Endothelial cell of umbilical vein (primary cell): ENCODE data around the gene AFDN. TPM values are rescaled to one million over a fixed set of nuclear protein-coding genes. Genes with fewer than 3 reads are reported as not detected.

ENCODE experiments used
- BruUV-seq: library from RNA; stranded (reverse); fragments of 400-500 nt; replicated peaks from 2 replicates; lab custom pipeline; 2021; lab: Mats Ljungman, UMichigan
- CTCF ChIA-PET: fragments of 300-600, 350-600 bp; sonication (Branson Sonifier 250); formaldehyde crosslinking; loops from one replicate; lab custom pipeline; 2021; ENCODE audit warnings: antibody characterized with exemption, inconsistent platforms; lab: Charles Lee
- POLR2A ChIA-PET: fragments of 300-600, 350-600 bp; sonication (Branson Sonifier 250); formaldehyde crosslinking; loops from one replicate; lab custom pipeline; 2021; ENCODE audit warnings: antibody characterized with exemption, inconsistent platforms; lab: Charles Lee
- DNase-seq: peaks from one replicate; pipeline ENCODE4 v3.0.0-alpha.2; 2011; ENCODE audit warnings: low read depth, low spot score
- FAIRE-seq: peaks from 2 replicates; lab custom pipeline; 2011; peaks lifted over from hg19 to GRCh38; lab: Jason Lieb, UNC
- H2AFZ ChIP-seq: 2 replicates; pipeline ENCODE4 v1.6.0; 2012; ENCODE audit warnings: low read depth, low read length, control low read depth, inconsistent platforms
- H3K27ac ChIP-seq: 2 replicates; pipeline ENCODE4 v1.5.1; 2011; ENCODE audit warnings: low read depth, mild to moderate bottlenecking, control low read depth, low read length, moderate library complexity; ENCODE audit not compliant: insufficient read depth
- H3K27me3 ChIP-seq, 2 experiments: 2 replicates each; pipeline versions ENCODE4 v1.6.0 to v1.6.1; 2011; ENCODE audit warnings: low read length in 2 of 2, mixed read lengths in 1 of 2; ENCODE audit not compliant: control insufficient read depth in 2 of 2, insufficient read depth in 2 of 2
- H3K36me3 ChIP-seq, 2 experiments: 2 replicates in 1 of 2; 3 replicates in 1 of 2; pipeline ENCODE4 v1.5.1; 2011; ENCODE audit warnings: low read length in 2 of 2, mild to moderate bottlenecking in 1 of 2, moderate library complexity in 1 of 2; ENCODE audit not compliant: control insufficient read depth in 2 of 2, insufficient read depth in 2 of 2; ENCODE audit errors: extremely low read depth in 1 of 2
- H3K4me1 ChIP-seq: 3 replicates; pipeline ENCODE4 v1.5.1; 2011; ENCODE audit warnings: mild to moderate bottlenecking, low read length; ENCODE audit not compliant: control insufficient read depth, insufficient read depth; ENCODE audit errors: extremely low read depth
- H3K4me2 ChIP-seq: 2 replicates; pipeline ENCODE4 v1.6.1; 2011; ENCODE audit warnings: low read length, control low read depth, mixed read lengths; ENCODE audit not compliant: insufficient read depth
- H3K4me3 ChIP-seq, 3 experiments: fragments of 200-600 bp in 1 of 3; sonication (generic), shearing (Covaris generic) in 1 of 3; replicated peaks in 1 of 3; 2 replicates each; pipeline ENCODE4 v1.5.1; 2011 to 2016; ENCODE audit warnings: control low read depth in 3 of 3, low read length in 3 of 3, mild to moderate bottlenecking in 2 of 3, inconsistent platforms in 1 of 3, low read depth in 1 of 3, moderate library complexity in 1 of 3; ENCODE audit not compliant: insufficient read depth in 1 of 3
- H3K79me2 ChIP-seq: 2 replicates; pipeline ENCODE4 v1.6.0; 2012; ENCODE audit warnings: low read length, inconsistent platforms; ENCODE audit not compliant: control insufficient read depth, insufficient read depth
- H3K9ac ChIP-seq: replicated peaks from 2 replicates; pipeline ENCODE3; 2011; ENCODE audit warnings: low read length, control low read depth; ENCODE audit not compliant: insufficient read depth; ENCODE audit errors: extremely low read depth
- H3K9me1 ChIP-seq: replicated peaks from 3 replicates; pipeline ENCODE4 v1.6.0; 2011; ENCODE audit warnings: mild to moderate bottlenecking, low read length; ENCODE audit not compliant: control insufficient read depth, insufficient read depth; ENCODE audit errors: extremely low read depth
- H3K9me3 ChIP-seq: replicated peaks from 2 replicates; pipeline ENCODE4 v1.5.1; 2012; ENCODE audit warnings: low read length, inconsistent platforms; ENCODE audit not compliant: control insufficient read depth, insufficient read depth
- H4K20me1 ChIP-seq: replicated peaks from 2 replicates; pipeline ENCODE3; 2011; ENCODE audit warnings: mild to moderate bottlenecking, low read length; ENCODE audit not compliant: control insufficient read depth, insufficient read depth; ENCODE audit errors: extremely low read depth
- CTCF ChIP-seq, 2 donors: IDR thresholded peaks; 1 replicate in 1 of 2; 2 replicates in 1 of 2; pipeline ENCODE4 v1.5.1; 2011; ENCODE audit warnings: low read length in 2 of 2, mild to moderate bottlenecking in 2 of 2, moderate library complexity in 2 of 2, control low read depth in 1 of 2, inconsistent platforms in 1 of 2, low read depth in 1 of 2; ENCODE audit not compliant: insufficient read depth in 1 of 2; ENCODE audit errors: extremely low read depth in 1 of 2
- EZH2 ChIP-seq: IDR thresholded peaks from 2 replicates; pipeline ENCODE4 v1.6.1; 2012; ENCODE audit warnings: borderline replicate concordance, low read depth, mild to moderate bottlenecking, moderate library complexity, low read length, inconsistent platforms; ENCODE audit not compliant: severe bottlenecking
- FOS ChIP-seq: IDR thresholded peaks from 2 replicates; pipeline ENCODE4 v1.6.1; 2011; ENCODE audit warnings: mild to moderate bottlenecking, low read length, moderate library complexity, borderline replicate concordance; ENCODE audit not compliant: insufficient read depth
- GATA2 ChIP-seq: IDR thresholded peaks from 2 replicates; pipeline ENCODE4 v1.7.0; 2011; ENCODE audit warnings: low read depth, mild to moderate bottlenecking, moderate library complexity, mixed read lengths, low read length; ENCODE audit not compliant: insufficient read length, insufficient read depth
- JUN ChIP-seq: IDR thresholded peaks from 2 replicates; pipeline ENCODE4 v1.6.1; 2011; ENCODE audit warnings: borderline replicate concordance, low read depth; ENCODE audit not compliant: insufficient read length, insufficient read depth
- MAX ChIP-seq: IDR thresholded peaks from 2 replicates; pipeline ENCODE4 v1.6.1; 2011; ENCODE audit not compliant: insufficient read depth, insufficient read length
- MYC ChIP-seq: IDR thresholded peaks from one replicate; pipeline ENCODE4 v1.6.1; 2011; ENCODE audit warnings: mild to moderate bottlenecking, low read depth, low read length
- POLR2A ChIP-seq: IDR thresholded peaks from 2 replicates; pipeline ENCODE4 v1.6.1; 2012; ENCODE audit warnings: low read depth, mild to moderate bottlenecking, control low read depth, low read length
- dilution Hi-C: fragments of 300-500 bp; cut with MboI; formaldehyde crosslinking; loops from one replicate; pipeline ENCODE4 v1.15.0; 2019; ENCODE audit warnings: low sequenced_read_pairs; ENCODE audit not compliant: extremely low pct_ligation_motif_present
- intact Hi-C: fragments of 100-400 bp; cut with micrococcal nuclease; formaldehyde crosslinking; loops from one replicate; pipeline ENCODE4 v1.10.0; 2022
- polyA plus RNA-seq, 4 experiments: library from polyadenylated mRNA; depleted of rRNA in 3 of 4; stranded (reverse) in 3 of 4; unstranded in 1 of 4; fragments of >200 nt; gene quantifications; 2 replicates each; pipeline versions ENCODE4 v1.2.1 to v1.2.3, GENCODE V29; 2011 to 2012; ENCODE audit warnings: missing spikeins in 1 of 4
- total RNA-seq: library from RNA; stranded (reverse); gene quantifications from 2 replicates; pipeline ENCODE4 v1.2.3, GENCODE V29; 2021

Gene AFDN
- total and polyA plus RNA-seq, 2 donors (not counting 3 experiments of a cell fraction or from before 2014, with no cell fraction given), result 31.0 to 134 TPM

GRCh38 chr6:168017629-168018028, 190.9 kb downstream of the AFDN start:
- H3K4me3 ChIP-seq, result no peak overlapping the region
- DNase-seq, result no peak
- no peak for TF ChIP-seq EZH2
- TF ChIP-seq POLR2A, result no peak
- no peak for TF ChIP-seq GATA2
- no peak for TF ChIP-seq MAX
- no peak for TF ChIP-seq CTCF (IDR thresholded peaks at IDR 0.05; ENCODE audit: extremely low read depth in 1 of 2, insufficient read depth in 1 of 2, low read depth in 1 of 2, low read length in 2 of 2)
- no peak for TF ChIP-seq MYC
- no peak for TF ChIP-seq FOS
- TF ChIP-seq JUN, result no peak
- intact Hi-C loops (no loop called here), dilution Hi-C loops (no loop called here)
- no peaks in the 10 kb centered on the region for H3K9me3 ChIP-seq
- ChIA-PET POLR2A (no interaction called here), CTCF (no interaction called here)
- FAIRE-seq, result no peak
- no peak overlapping the region for H3K27ac ChIP-seq
- H2AFZ ChIP-seq, result no peak overlapping the region
- H3K4me1 ChIP-seq, result no peaks in the 10 kb centered on the region
- H3K36me3 ChIP-seq, result no peaks in the 10 kb centered on the region
- no TSS peak for BruUV-seq
- H3K79me2 ChIP-seq, result no peaks in the 10 kb centered on the region
- H4K20me1 ChIP-seq, result no peaks in the 10 kb centered on the region
- H3K9ac ChIP-seq, result no peak overlapping the region
- H3K27me3 ChIP-seq, result peaks cover 0 to 6% of the 10 kb centered on the region in 2 experiments
- no peaks in the 10 kb centered on the region for H3K9me1 ChIP-seq
- no peak overlapping the region for H3K4me2 ChIP-seq
